ENCODE data around the gene RASAL1.

Gene RASAL1

DNA sequence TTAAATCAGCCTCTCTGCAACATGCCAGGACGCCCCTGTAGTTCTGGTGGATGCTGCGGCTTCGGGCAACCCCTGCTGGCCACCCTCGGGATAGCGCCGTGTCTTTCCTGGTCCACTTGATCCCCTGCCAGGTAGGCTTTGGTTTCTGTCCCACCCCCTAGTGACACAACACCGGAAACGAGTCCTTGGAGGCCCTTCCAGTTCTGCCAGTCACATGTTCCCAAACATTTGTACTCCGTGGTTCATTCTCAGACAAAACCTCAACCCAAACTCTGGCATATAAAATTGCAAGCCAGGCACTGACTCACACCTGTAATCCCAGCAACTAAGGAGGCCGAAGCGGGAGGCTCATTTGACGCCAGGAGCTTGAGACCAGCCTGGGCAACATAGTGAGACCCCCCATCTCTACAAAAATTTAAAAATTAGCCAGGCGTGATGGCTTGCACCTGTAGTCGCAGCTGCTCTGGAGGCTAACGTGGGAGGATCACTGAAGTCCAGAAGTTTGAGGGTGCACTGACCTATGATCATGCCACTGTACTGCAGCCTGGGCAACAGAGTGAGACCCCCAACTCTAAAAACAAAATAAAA lies 37.0 kb downstream of the RASAL1 start:
- TF ChIP-seq, protein P1, sequence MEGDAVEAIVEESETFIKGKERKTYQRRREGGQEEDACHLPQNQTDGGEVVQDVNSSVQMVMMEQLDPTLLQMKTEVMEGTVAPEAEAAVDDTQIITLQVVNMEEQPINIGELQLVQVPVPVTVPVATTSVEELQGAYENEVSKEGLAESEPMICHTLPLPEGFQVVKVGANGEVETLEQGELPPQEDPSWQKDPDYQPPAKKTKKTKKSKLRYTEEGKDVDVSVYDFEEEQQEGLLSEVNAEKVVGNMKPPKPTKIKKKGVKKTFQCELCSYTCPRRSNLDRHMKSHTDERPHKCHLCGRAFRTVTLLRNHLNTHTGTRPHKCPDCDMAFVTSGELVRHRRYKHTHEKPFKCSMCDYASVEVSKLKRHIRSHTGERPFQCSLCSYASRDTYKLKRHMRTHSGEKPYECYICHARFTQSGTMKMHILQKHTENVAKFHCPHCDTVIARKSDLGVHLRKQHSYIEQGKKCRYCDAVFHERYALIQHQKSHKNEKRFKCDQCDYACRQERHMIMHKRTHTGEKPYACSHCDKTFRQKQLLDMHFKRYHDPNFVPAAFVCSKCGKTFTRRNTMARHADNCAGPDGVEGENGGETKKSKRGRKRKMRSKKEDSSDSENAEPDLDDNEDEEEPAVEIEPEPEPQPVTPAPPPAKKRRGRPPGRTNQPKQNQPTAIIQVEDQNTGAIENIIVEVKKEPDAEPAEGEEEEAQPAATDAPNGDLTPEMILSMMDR (IDR thresholded peaks at IDR 0.05; ENCODE audit: extremely low read depth, missing control alignments), result peak; percentile 86
- DNase-seq (ENCODE audit: low spot score), result peak; percentile 86

DNA sequence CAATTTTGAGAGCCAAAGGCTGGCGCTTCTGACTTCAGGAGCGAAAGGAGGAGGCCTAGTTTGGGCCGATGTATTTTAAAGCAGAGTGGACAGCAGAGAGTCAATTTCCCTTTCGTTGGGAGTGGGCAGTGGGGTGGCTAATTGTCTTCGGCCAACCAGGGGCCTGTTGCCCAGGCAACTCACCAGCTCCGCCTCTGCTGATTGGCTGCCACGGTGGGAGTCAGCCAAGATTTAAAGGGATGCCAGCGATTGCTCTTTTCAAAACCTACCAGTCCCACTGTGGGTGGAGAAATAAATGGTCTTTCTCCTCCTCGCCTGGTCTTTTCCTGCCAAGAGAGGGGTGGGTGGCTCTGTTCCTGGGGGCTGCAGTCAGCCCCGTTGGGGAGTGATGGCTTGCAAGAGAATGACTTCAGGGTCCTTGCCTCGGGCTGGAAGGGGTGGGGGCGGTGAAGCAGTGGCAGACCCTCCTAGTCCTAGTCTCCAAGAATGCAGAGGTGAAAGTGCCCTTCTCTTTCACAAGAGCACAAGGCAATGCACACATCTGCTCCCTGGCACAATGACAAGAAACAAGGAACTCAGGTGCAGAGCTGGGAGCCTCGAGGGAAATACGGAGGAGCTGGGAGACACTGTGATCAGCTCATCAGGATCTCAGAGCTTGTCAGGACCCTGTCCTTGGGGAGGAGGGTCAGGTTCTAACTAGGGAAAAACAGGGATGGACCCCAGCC lies 37.7 kb downstream of the RASAL1 start:
- DNase-seq (ENCODE audit: low spot score), result no peak

DNA sequence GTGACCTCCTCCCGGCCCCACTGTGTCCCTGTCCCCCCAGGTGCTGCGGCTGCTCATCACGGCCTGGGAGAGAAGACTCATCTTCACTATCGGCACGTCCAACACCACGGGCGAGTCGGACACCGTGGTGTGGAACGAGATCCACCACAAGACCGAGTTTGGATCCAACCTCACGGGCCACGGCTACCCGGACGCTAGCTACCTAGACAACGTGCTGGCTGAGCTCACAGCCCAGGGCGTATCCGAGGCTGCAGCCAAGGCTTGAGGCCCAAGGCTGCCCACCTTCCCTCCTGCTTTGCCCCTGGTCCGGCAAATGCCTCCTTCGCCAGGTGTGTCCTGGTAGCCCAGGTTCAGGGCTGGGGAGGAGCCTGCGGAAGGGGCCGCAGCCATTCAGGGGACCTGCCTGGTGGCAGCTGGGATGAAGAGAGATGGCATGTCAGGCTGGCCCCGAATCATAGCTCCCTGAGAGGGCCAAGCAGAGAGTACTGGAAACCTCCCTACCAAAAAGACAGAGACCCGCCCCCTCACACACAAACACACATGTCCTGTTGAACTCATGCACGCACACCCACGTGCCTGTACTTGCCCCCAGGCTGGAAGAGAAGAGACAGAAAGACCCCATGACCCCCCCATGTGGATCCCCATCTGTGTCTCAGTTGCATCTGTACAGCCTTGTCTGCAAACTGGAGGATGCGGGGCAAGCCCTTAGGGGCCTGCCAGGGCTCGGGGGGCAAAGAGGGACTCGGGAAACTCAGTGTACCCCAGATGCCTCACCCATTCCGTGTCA lies 38.7 kb downstream of the RASAL1 start:
- TF ChIP-seq, protein P1 (IDR thresholded peaks at IDR 0.05; ENCODE audit: extremely low read depth, missing control alignments), result no peak
- no peak for DNase-seq (ENCODE audit: low spot score)

More for the DNA sequence above, 37.7 kb downstream of the RASAL1 start:
- TF ChIP-seq, protein P1 (IDR thresholded peaks at IDR 0.05; ENCODE audit: extremely low read depth, missing control alignments), result no peak

DNA sequence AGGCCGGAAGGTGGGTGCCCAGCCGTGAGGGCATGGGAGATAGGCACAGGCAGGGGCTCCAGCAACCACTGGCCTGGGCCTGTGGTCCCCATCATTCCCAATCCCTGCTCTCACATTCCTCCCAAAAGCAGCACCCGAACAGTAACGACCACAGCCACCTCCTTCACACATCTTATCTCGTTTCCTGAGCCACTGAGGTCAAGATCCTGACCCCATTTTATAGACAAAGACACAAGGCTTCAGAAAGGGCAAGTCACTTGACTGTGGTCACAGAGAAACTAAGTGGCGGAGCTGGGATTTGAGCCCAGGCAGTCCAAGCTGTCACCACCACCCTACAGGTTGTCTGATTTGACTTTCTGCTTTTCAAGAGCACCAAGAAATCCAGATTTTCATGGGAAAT lies 40.2 kb downstream of the RASAL1 start:
- TF ChIP-seq, protein P1 (IDR thresholded peaks at IDR 0.05; ENCODE audit: extremely low read depth, missing control alignments), result no peak
- DNase-seq (ENCODE audit: low spot score), result no peak

DNA sequence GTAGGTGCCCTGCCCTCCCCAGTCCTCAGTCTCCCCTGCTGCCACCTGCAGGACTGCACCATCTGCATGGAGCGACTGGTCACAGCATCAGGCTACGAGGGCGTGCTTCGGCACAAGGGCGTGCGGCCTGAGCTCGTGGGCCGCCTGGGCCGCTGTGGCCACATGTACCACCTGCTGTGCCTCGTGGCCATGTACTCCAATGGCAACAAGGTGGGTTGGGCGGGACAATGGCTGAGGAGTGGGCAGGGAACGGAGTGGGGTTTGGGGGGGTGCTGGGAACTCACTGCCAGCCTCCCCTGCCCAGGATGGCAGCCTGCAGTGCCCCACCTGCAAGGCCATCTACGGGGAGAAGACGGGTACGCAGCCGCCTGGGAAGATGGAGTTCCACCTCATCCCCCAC lies 40.8 kb downstream of the RASAL1 start:
- TF ChIP-seq, protein P1 (IDR thresholded peaks at IDR 0.05; ENCODE audit: extremely low read depth, missing control alignments), result no peak
- DNase-seq (ENCODE audit: low spot score), result no peak

DNA sequence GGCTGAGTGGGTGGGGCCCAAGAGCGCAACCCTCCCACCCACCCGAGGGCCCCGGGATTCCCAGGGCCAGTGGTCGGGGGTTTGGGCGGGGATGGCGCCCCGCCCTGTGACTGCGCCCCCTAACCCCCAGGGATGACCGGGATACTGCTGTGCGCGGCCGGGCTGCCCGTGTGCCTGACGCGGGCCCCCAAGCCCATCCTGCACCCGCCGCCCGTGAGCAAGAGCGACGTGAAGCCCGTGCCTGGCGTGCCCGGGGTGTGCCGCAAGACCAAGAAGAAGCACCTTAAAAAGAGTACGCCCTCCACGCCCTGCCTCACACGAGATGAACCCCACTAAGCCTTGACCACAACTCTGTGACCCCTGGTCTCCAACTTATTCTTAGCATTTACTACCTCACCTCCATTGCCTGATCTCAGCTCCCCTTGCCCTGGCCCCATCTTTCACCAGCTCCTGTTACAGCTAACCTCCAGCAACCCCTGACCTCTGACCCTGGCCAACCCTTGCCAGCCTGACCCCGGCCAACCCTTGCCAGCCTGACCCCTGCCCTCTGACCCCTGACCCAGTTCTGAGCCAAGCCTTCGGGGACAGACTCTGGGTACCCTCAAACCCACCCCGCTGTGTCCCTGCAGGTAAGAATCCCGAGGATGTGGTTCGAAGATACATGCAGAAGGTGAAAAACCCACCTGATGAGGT lies 42.0 kb downstream of the RASAL1 start:
- TF ChIP-seq, protein P1 (IDR thresholded peaks at IDR 0.05; ENCODE audit: extremely low read depth, missing control alignments), result no peak
- DNase-seq (ENCODE audit: low spot score), result no peak
